HTR-8/SVneo (cell line): Measurements from ENCODE around the gene XAGE1A.
"Not testable (repeated sequence)": the region's sequence is repeated elsewhere in the genome, so short reads cannot be mapped to it uniquely, and the experiment has no call there.

Experiments
- DNase-seq: peaks from one replicate; pipeline ENCODE4 v3.0.0; 2011; ENCODE audit warnings: low spot score, mixed read lengths; ENCODE audit not compliant: insufficient read length
- FAIRE-seq: peaks from 2 replicates; lab custom pipeline; 2011; peaks lifted over from hg19 to GRCh38; lab: Jason Lieb, UNC

Gene XAGE1A

GRCh38 chrX:52495545-52496418 lies at the start of gene XAGE1A:
Gene XAGE1A (plus strand): TSS chrX:52495808. CDS start chrX:52497362, 1,554 bp downstream.
- not testable (repeated sequence) for FAIRE-seq, DNase-seq

- not testable (repeated sequence) for FAIRE-seq, DNase-seq
These were observed 43.6 kb upstream of the XAGE1A start for GRCh38 chrX:52452031-52452430.

GRCh38 chrX:52471301-52471700 lies 24.3 kb upstream of the XAGE1A start:
- not testable (repeated sequence) for FAIRE-seq, DNase-seq

- not testable (repeated sequence) for FAIRE-seq, DNase-seq
These were observed 788 bp downstream of the XAGE1A start for GRCh38 chrX:52496419-52496772.

- FAIRE-seq = not testable (repeated sequence)
These were observed 5.8 kb downstream of the XAGE1A start for GRCh38 chrX:52501362-52501761.

GRCh38 chrX:52504551-52504950 lies 8.9 kb downstream of the XAGE1A start:
- DNase-seq (no peak), FAIRE-seq (no peak)

More at GRCh38 chrX:52501362-52501761, 5.8 kb downstream of the XAGE1A start:
- DNase-seq = not testable (repeated sequence)

GRCh38 chrX:52507331-52507730 lies 11.7 kb downstream of the XAGE1A start:
- no peak for FAIRE-seq
- no peak for DNase-seq

- FAIRE-seq (no peak), DNase-seq (no peak)
These were observed 14.3 kb downstream of the XAGE1A start for GRCh38 chrX:52509916-52510315.

GRCh38 chrX:52511126-52511525 lies 15.5 kb downstream of the XAGE1A start:
- FAIRE-seq, DNase-seq: not testable (repeated sequence)

GRCh38 chrX:52516110-52516986 lies 20.7 kb downstream of the XAGE1A start:
- not testable (repeated sequence) for DNase-seq, FAIRE-seq

- DNase-seq, FAIRE-seq: not testable (repeated sequence)
These were observed 21.3 kb downstream of the XAGE1A start, which contains the start of gene XAGE1B for GRCh38 chrX:52516987-52517325. Gene XAGE1B (minus strand): TSS chrX:52517063. CDS start chrX:52515527, 1,536 bp downstream.

- FAIRE-seq, DNase-seq: not testable (repeated sequence)
These were observed 45.4 kb downstream of the XAGE1A start for GRCh38 chrX:52541051-52541450.

GRCh38 chrX:52542311-52542710 lies 46.7 kb downstream of the XAGE1A start:
- FAIRE-seq (no peak), DNase-seq (no peak)

GRCh38 chrX:52544147-52544840 lies 48.7 kb downstream of the XAGE1A start:
- no peak for FAIRE-seq
- no peak for DNase-seq

- DNase-seq, FAIRE-seq: not testable (repeated sequence)
These were observed 53.2 kb downstream of the XAGE1A start for GRCh38 chrX:52548769-52549168.
